Measurements from ENCODE around the gene MSRB3. TPM values are rescaled to one million over a fixed set of nuclear protein-coding genes. Genes with fewer than 3 reads are reported as not detected.

The MSRB3 gene
- total RNA-seq, 1 experiment from 2014 or later = 1.4 TPM

- H3K27me3 Mint-ChIP-seq (ENCODE audit: unreplicated experiment) = no peaks in the 10 kb centered on the region
- intact Hi-C loops (cut with micrococcal nuclease; ENCODE audit: unreplicated experiment) = no loop called here
- no peak overlapping the region for H3K4me3 Mint-ChIP-seq (ENCODE audit: low read depth, unreplicated experiment)
- no peaks in the 10 kb centered on the region for H3K9me3 Mint-ChIP-seq (ENCODE audit: low read depth, unreplicated experiment)
- H3K36me3 Mint-ChIP-seq (ENCODE audit: insufficient read depth, unreplicated experiment) = no peaks in the 10 kb centered on the region
- no peak overlapping the region for H3K27ac Mint-ChIP-seq (ENCODE audit: unreplicated experiment)
- DNase-seq = no peak
- TF ChIP-seq, protein P1, sequence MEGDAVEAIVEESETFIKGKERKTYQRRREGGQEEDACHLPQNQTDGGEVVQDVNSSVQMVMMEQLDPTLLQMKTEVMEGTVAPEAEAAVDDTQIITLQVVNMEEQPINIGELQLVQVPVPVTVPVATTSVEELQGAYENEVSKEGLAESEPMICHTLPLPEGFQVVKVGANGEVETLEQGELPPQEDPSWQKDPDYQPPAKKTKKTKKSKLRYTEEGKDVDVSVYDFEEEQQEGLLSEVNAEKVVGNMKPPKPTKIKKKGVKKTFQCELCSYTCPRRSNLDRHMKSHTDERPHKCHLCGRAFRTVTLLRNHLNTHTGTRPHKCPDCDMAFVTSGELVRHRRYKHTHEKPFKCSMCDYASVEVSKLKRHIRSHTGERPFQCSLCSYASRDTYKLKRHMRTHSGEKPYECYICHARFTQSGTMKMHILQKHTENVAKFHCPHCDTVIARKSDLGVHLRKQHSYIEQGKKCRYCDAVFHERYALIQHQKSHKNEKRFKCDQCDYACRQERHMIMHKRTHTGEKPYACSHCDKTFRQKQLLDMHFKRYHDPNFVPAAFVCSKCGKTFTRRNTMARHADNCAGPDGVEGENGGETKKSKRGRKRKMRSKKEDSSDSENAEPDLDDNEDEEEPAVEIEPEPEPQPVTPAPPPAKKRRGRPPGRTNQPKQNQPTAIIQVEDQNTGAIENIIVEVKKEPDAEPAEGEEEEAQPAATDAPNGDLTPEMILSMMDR (IDR thresholded peaks at IDR 0.05; ENCODE audit: unreplicated experiment) = no peak
- CTCF ChIA-PET = no interaction called here
- peaks cover 9% of the 10 kb centered on the region for H3K4me1 Mint-ChIP-seq (ENCODE audit: low read depth, unreplicated experiment)
- BruUV-seq (replicated peaks) = no TSS peak
Measured at GRCh38 chr12:65330331-65330730, 51.8 kb downstream of the MSRB3 start.

DNA sequence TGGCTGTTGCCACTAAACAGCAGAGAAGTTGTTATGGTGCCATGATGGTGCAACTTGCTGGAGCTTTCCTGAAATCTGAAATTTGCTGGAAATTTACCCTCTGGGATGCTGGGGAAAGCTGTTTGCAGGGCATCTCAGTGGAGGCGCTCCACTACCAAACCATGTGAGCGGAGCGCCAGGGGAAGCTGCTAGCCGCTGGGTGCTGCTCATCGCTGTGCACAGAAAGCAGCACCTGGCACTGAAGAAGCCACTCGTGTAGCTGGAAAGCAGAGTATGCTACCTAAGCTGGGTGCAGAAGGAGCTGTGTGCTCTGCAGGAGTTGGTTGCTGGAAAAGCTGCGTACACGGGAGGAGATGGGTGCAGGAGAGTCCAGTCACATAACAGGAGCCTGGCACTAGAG is 53.0 kb downstream of the MSRB3 start:
- Mint-ChIP-seq H3K9me3 (ENCODE audit: low read depth, unreplicated experiment) (no peaks in the 10 kb centered on the region), H3K27ac (ENCODE audit: unreplicated experiment) (no peak overlapping the region), H3K4me3 (ENCODE audit: low read depth, unreplicated experiment) (no peak overlapping the region), H3K27me3 (ENCODE audit: unreplicated experiment) (no peaks in the 10 kb centered on the region), H3K4me1 (ENCODE audit: low read depth, unreplicated experiment) (peaks cover 15% of the 10 kb centered on the region), H3K36me3 (ENCODE audit: insufficient read depth, unreplicated experiment) (no peaks in the 10 kb centered on the region)
- TF ChIP-seq, protein P1 (IDR thresholded peaks at IDR 0.05; ENCODE audit: unreplicated experiment) = no peak
- DNase-seq = no peak
- intact Hi-C loops (cut with micrococcal nuclease; ENCODE audit: unreplicated experiment) = no loop called here
- CTCF ChIA-PET = interaction anchor here (0.5 kb wide), 1 partner anchor 389 kb away, joined by 3 read pairs; no protein-coding TSS in a partner anchor
- BruUV-seq (replicated peaks) = no TSS peak

- DNase-seq = no peak
- TF ChIP-seq, protein P1 (IDR thresholded peaks at IDR 0.05; ENCODE audit: unreplicated experiment) = no peak
- BruUV-seq (replicated peaks) = no TSS peak
- Mint-ChIP-seq H3K27ac (ENCODE audit: unreplicated experiment) (no peak overlapping the region), H3K9me3 (ENCODE audit: low read depth, unreplicated experiment) (no peaks in the 10 kb centered on the region), H3K4me3 (ENCODE audit: low read depth, unreplicated experiment) (no peak overlapping the region), H3K4me1 (ENCODE audit: low read depth, unreplicated experiment) (peaks cover 15% of the 10 kb centered on the region), H3K27me3 (ENCODE audit: unreplicated experiment) (no peaks in the 10 kb centered on the region), H3K36me3 (ENCODE audit: insufficient read depth, unreplicated experiment) (no peaks in the 10 kb centered on the region)
- intact Hi-C loops (cut with micrococcal nuclease; ENCODE audit: unreplicated experiment) = no loop called here
- CTCF ChIA-PET = no interaction called here
Measured at GRCh38 chr12:65333649-65334048, 55.2 kb downstream of the MSRB3 start.

GRCh38 chr12:65334521-65334920 is 56.0 kb downstream of the MSRB3 start:
- intact Hi-C loops (cut with micrococcal nuclease; ENCODE audit: unreplicated experiment) = no loop called here

More at GRCh38 chr12:65334521-65334920, 56.0 kb downstream of the MSRB3 start:
- Mint-ChIP-seq H3K27me3 (ENCODE audit: unreplicated experiment) (no peaks in the 10 kb centered on the region), H3K4me1 (ENCODE audit: low read depth, unreplicated experiment) (peaks cover 15% of the 10 kb centered on the region), H3K27ac (ENCODE audit: unreplicated experiment) (no peak overlapping the region), H3K9me3 (ENCODE audit: low read depth, unreplicated experiment) (no peaks in the 10 kb centered on the region), H3K4me3 (ENCODE audit: low read depth, unreplicated experiment) (no peak overlapping the region), H3K36me3 (ENCODE audit: insufficient read depth, unreplicated experiment) (no peaks in the 10 kb centered on the region)
- TF ChIP-seq, protein P1 (IDR thresholded peaks at IDR 0.05; ENCODE audit: unreplicated experiment) = no peak
- CTCF ChIA-PET = interaction anchor here (1.5 to 1.6 kb wide), 2 partner anchors 9 to 268 kb away, joined by 3 to 5 read pairs; no protein-coding TSS in a partner anchor
- DNase-seq = no peak
- BruUV-seq (replicated peaks) = no TSS peak
